LNCaP clone FGC (cell line): Measurements from ENCODE around the gene TNC.

Experiments
- DNase-seq: peaks from one replicate; pipeline ENCODE4 v3.0.0-alpha.2; 2011; ENCODE audit warnings: low read depth
- H3K4me3 ChIP-seq: 2 replicates; pipeline ENCODE4 v1.5.1; 2011; ENCODE audit warnings: mild to moderate bottlenecking, low read depth, low read length, control low read depth
- CTCF ChIP-seq: IDR thresholded peaks from 2 replicates; pipeline ENCODE4 v1.5.1; 2012; ENCODE audit warnings: mild to moderate bottlenecking; ENCODE audit not compliant: control insufficient read depth, insufficient read depth; ENCODE audit errors: extremely low read depth

TNC gene

GRCh38 chr9:115013998-115014397 lies 104.0 kb downstream of the TNC start:
- peak; percentile 71 for DNase-seq
- peak; percentile 72 for TF ChIP-seq CTCF
- no peak overlapping the region for H3K4me3 ChIP-seq

- no peak for TF ChIP-seq CTCF
- no peak for DNase-seq
- H3K4me3 ChIP-seq = no peak overlapping the region
Observed at GRCh38 chr9:115012486-115012885, 105.5 kb downstream of the TNC start.

- DNase-seq = no peak
- no peak overlapping the region for H3K4me3 ChIP-seq
- no peak for TF ChIP-seq CTCF
Observed at GRCh38 chr9:115010874-115011273, 107.1 kb downstream of the TNC start.

- TF ChIP-seq CTCF = no peak
- no peak overlapping the region for H3K4me3 ChIP-seq
- DNase-seq = no peak
Observed at GRCh38 chr9:115008536-115009270, 109.3 kb downstream of the TNC start.

- DNase-seq = no peak
- TF ChIP-seq CTCF = no peak
- H3K4me3 ChIP-seq = no peak overlapping the region
Observed at GRCh38 chr9:115006660-115007059, 111.3 kb downstream of the TNC start.

GRCh38 chr9:115005322-115005721 lies 112.6 kb downstream of the TNC start:
- no peak overlapping the region for H3K4me3 ChIP-seq
- no peak for DNase-seq
- no peak for TF ChIP-seq CTCF

GRCh38 chr9:115004545-115004944 lies 113.4 kb downstream of the TNC start:
- no peak overlapping the region for H3K4me3 ChIP-seq
- DNase-seq = no peak
- no peak for TF ChIP-seq CTCF
